SH-SY5Y (cell line): ENCODE measurements around the gene APEX2.

ENCODE experiments used
- GATA2 ChIP-seq: IDR thresholded peaks from 2 replicates; pipeline ENCODE4 v1.6.1; 2011; ENCODE audit warnings: mild to moderate bottlenecking, low read depth, low read length
- GATA3 ChIP-seq: IDR thresholded peaks from 2 replicates; pipeline ENCODE4 v1.6.1; 2011; ENCODE audit warnings: low read depth, mild to moderate bottlenecking, low read length, moderate library complexity

GRCh38 chrX:54977387-54977786 lies 22.8 kb upstream of the APEX2 start:
- no peak for TF ChIP-seq GATA3
- no peak for TF ChIP-seq GATA2
